ENCODE data around the gene RNFT2.
A peak's percentile ranks its signal among the peaks of the same experiment; 100 is the strongest.
"Not testable (repeated sequence)": the region's sequence is repeated elsewhere in the genome, so short reads cannot be mapped to it uniquely, and the experiment has no call there.

The RNFT2 gene

GRCh38 chr12:116798719-116799118 lies 60.6 kb downstream of the RNFT2 start:
- no peak for DNase-seq (ENCODE audit: low read depth)

- no peak for DNase-seq (ENCODE audit: low read depth)
These were observed 61.8 kb downstream of the RNFT2 start for GRCh38 chr12:116799955-116800354.

- DNase-seq (ENCODE audit: low read depth), result no peak
These were observed 62.8 kb downstream of the RNFT2 start for GRCh38 chr12:116800918-116801317.

- DNase-seq (ENCODE audit: low read depth), result no peak
These were observed 63.9 kb downstream of the RNFT2 start for GRCh38 chr12:116802018-116802417.

- no peak for DNase-seq (ENCODE audit: low read depth)
These were observed 65.1 kb downstream of the RNFT2 start for GRCh38 chr12:116803013-116803736.

- no peak for DNase-seq (ENCODE audit: low read depth)
These were observed 65.9 kb downstream of the RNFT2 start for GRCh38 chr12:116804051-116804450.

GRCh38 chr12:116806845-116807440 lies 68.8 kb downstream of the RNFT2 start:
- DNase-seq (ENCODE audit: low read depth), result no peak

- no peak for DNase-seq (ENCODE audit: low read depth)
These were observed 69.4 kb downstream of the RNFT2 start for GRCh38 chr12:116807546-116807945.

GRCh38 chr12:116808113-116809105 lies 70.3 kb downstream of the RNFT2 start:
- no peak for DNase-seq (ENCODE audit: low read depth)

GRCh38 chr12:116812238-116812637 lies 74.1 kb downstream of the RNFT2 start:
- no peak for DNase-seq (ENCODE audit: low read depth)

- DNase-seq (ENCODE audit: low read depth), result peak; percentile 74
These were observed 75.3 kb downstream of the RNFT2 start for GRCh38 chr12:116813271-116814041.

GRCh38 chr12:116814766-116815165 lies 76.7 kb downstream of the RNFT2 start:
- not testable (repeated sequence) for DNase-seq (ENCODE audit: low read depth)

- peak; percentile 7 for DNase-seq (ENCODE audit: low read depth)
These were observed 80.3 kb downstream of the RNFT2 start for GRCh38 chr12:116818341-116818856.

- DNase-seq (ENCODE audit: low read depth), result peak; percentile 94
These were observed 81.1 kb downstream of the RNFT2 start for GRCh38 chr12:116818948-116819832.

- DNase-seq (ENCODE audit: low read depth), result peak; percentile 7
These were observed 82.0 kb downstream of the RNFT2 start for GRCh38 chr12:116820064-116820656.

GRCh38 chr12:116821291-116821690 lies 83.2 kb downstream of the RNFT2 start:
- DNase-seq (ENCODE audit: low read depth), result no peak

GRCh38 chr12:116827432-116827831 lies 89.3 kb downstream of the RNFT2 start:
- no peak for DNase-seq (ENCODE audit: low read depth)

- DNase-seq (ENCODE audit: low read depth), result no peak
These were observed 94.2 kb downstream of the RNFT2 start for GRCh38 chr12:116832353-116832752.

GRCh38 chr12:116833474-116833873 lies 95.4 kb downstream of the RNFT2 start:
- DNase-seq (ENCODE audit: low read depth), result no peak

GRCh38 chr12:116835484-116835883 lies 97.4 kb downstream of the RNFT2 start:
- no peak for DNase-seq (ENCODE audit: low read depth)

All from ELR (cell line).